Ascending aorta (tissue), 2 donors: ENCODE results near the gene FAM3C. TPM values are rescaled to one million over a fixed set of nuclear protein-coding genes. Genes with fewer than 3 reads are reported as not detected.
"Not testable (repeated sequence)": the region's sequence is repeated elsewhere in the genome, so short reads cannot be mapped to it uniquely, and the experiment has no call there.

Experiments
- DNase-seq, 2 donors: peaks; one replicate each; pipeline ENCODE4 v3.0.0-alpha.2; 2019; ENCODE audit warnings: low spot score in 2 of 2
- H3K27ac ChIP-seq, 2 donors: fragments of 200-600 bp; sonication (generic); one replicate each; pipeline ENCODE4 v1.5.1; 2016 to 2017; ENCODE audit warnings: mild to moderate bottlenecking in 1 of 2
- H3K27me3 ChIP-seq: fragments of 200-600 bp; sonication (generic); one replicate; pipeline ENCODE4 v1.5.1; 2017
- H3K36me3 ChIP-seq, 2 donors: fragments of 200-600 bp; sonication (generic); one replicate each; pipeline ENCODE4 v1.5.1; 2016
- H3K4me1 ChIP-seq, 2 donors: fragments of 200-600 bp; sonication (generic); one replicate each; pipeline ENCODE4 v1.5.1; 2016 to 2017; ENCODE audit warnings: mild to moderate bottlenecking in 1 of 2
- H3K4me3 ChIP-seq, 2 donors: fragments of 200-600 bp; sonication (generic); one replicate each; pipeline ENCODE4 v1.5.1; 2016 to 2017; ENCODE audit warnings: mild to moderate bottlenecking in 1 of 2
- H3K9me3 ChIP-seq, 2 donors: fragments of 200-600 bp; sonication (generic); one replicate each; pipeline ENCODE4 v1.5.1; 2016
- intact Hi-C: fragments of 100-400 bp; cut with DNase I; formaldehyde crosslinking; loops from one replicate; pipeline ENCODE4 v1.15.1; 2023
- total RNA-seq: library from RNA; depleted of rRNA; stranded (reverse); fragments of >200 nt; gene quantifications from one replicate; pipeline ENCODE4 v1.1.0, GENCODE V29; 2016
- TF ChIP-seq, protein P1 (sequence below), 3 experiments: fragments of 200-600 bp in 2 of 3; fragments of 450-650 bp in 1 of 3; sonication (generic) in 2 of 3; IDR thresholded peaks; one replicate each; pipeline ENCODE4 v1.5.1; 2016 to 2019; ENCODE audit warnings: antibody characterized with exemption in 3 of 3, mild to moderate bottlenecking in 1 of 3, moderate library complexity in 1 of 3

Gene FAM3C
- total RNA-seq, 1 donor from 2014 or later: 27.6 TPM

GRCh38 chr7:121322460-121322859 is 73.6 kb downstream of the FAM3C start:
- no peaks in the 10 kb centered on the region for H3K4me1 ChIP-seq
- no peak for DNase-seq
- TF ChIP-seq, protein P1, sequence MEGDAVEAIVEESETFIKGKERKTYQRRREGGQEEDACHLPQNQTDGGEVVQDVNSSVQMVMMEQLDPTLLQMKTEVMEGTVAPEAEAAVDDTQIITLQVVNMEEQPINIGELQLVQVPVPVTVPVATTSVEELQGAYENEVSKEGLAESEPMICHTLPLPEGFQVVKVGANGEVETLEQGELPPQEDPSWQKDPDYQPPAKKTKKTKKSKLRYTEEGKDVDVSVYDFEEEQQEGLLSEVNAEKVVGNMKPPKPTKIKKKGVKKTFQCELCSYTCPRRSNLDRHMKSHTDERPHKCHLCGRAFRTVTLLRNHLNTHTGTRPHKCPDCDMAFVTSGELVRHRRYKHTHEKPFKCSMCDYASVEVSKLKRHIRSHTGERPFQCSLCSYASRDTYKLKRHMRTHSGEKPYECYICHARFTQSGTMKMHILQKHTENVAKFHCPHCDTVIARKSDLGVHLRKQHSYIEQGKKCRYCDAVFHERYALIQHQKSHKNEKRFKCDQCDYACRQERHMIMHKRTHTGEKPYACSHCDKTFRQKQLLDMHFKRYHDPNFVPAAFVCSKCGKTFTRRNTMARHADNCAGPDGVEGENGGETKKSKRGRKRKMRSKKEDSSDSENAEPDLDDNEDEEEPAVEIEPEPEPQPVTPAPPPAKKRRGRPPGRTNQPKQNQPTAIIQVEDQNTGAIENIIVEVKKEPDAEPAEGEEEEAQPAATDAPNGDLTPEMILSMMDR (IDR thresholded peaks at IDR 0.05): no peak
- no peak overlapping the region for H3K27ac ChIP-seq
- no peaks in the 10 kb centered on the region for H3K36me3 ChIP-seq
- no peaks in the 10 kb centered on the region for H3K27me3 ChIP-seq
- intact Hi-C loops: no loop called here
- no peaks in the 10 kb centered on the region for H3K9me3 ChIP-seq
- H3K4me3 ChIP-seq: no peak overlapping the region

GRCh38 chr7:121315170-121315569 is 80.9 kb downstream of the FAM3C start:
- DNase-seq, H3K27ac ChIP-seq, intact Hi-C loops, H3K4me1 ChIP-seq, H3K4me3 ChIP-seq, H3K36me3 ChIP-seq, H3K27me3 ChIP-seq, H3K9me3 ChIP-seq: not testable (repeated sequence)

- TF ChIP-seq, protein P1 (IDR thresholded peaks at IDR 0.05): no peak
- intact Hi-C loops: no loop called here
Measured at GRCh38 chr7:121313793-121314676, 82.1 kb downstream of the FAM3C start.

DNA sequence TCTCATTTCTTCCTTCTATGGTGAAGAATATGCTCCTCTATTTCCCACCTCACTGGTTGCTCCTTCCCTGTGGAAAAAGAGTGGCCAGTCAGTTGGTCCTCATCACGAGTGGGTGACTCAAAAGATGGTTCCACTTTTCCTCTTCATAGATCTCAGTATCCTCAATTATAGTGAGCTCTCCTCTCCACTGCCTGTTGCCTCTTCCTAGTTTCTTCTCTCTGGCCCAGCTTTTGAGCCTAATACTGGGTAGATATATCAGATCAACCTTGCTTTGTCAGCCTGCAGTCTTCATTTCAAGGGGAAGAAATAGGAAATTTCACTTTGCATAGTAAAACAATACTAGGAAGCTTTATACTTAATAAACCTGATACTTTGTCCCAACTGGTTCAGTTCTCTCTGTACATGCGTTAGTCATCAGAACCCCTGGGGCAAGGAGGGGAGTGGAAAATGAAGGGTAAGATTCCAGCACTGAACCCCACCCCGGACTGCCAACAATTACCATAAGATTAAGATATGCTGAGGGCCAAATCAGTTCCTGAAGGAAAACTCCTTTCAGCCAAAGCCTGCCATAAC is 82.8 kb downstream of the FAM3C start:
- H3K27me3 ChIP-seq: no peaks in the 10 kb centered on the region
- H3K27ac ChIP-seq: no peak overlapping the region
- no peak for DNase-seq
- no peaks in the 10 kb centered on the region for H3K9me3 ChIP-seq
- H3K4me3 ChIP-seq: no peak overlapping the region
- H3K4me1 ChIP-seq: no peaks in the 10 kb centered on the region
- no peaks in the 10 kb centered on the region for H3K36me3 ChIP-seq
- intact Hi-C loops: no loop called here
- TF ChIP-seq, protein P1 (IDR thresholded peaks at IDR 0.05): no peak

More at GRCh38 chr7:121313793-121314676, 82.1 kb downstream of the FAM3C start:
- DNase-seq: no peak
- H3K27me3 ChIP-seq: no peaks in the 10 kb centered on the region
- no peaks in the 10 kb centered on the region for H3K36me3 ChIP-seq
- H3K9me3 ChIP-seq: no peaks in the 10 kb centered on the region
- H3K4me1 ChIP-seq: no peaks in the 10 kb centered on the region
- H3K4me3 ChIP-seq: no peak overlapping the region
- H3K27ac ChIP-seq: no peak overlapping the region

DNA sequence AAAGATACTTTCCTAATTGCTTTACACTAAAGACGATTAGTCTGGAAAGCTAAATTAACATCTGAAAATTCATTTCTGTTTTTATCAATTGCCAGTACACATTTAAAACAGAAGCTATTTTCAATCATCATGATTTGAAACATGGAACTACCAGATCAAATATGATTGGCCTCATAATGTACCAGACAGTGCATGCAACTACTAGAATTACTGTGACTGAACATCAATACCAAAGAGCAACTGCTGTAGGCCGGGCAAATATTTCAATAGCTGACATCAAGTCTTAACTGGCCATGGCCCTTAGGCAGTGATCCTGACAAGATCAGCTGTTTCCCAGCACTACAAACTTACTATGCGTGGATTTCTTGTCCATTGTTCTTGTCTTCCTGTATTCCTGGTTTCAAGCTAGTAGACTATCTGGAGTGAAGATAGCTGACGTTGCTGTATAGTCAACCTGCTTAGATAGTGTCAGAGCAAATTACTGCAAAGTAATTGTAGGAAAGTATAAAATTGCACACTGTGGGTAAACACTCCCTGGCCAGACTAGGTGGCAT is 89.0 kb downstream of the FAM3C start:
- Histone ChIP-seq H3K4me3 (no peak overlapping the region), H3K4me1 (no peaks in the 10 kb centered on the region), H3K27ac (no peak overlapping the region), H3K9me3 (no peaks in the 10 kb centered on the region), H3K36me3 (no peaks in the 10 kb centered on the region), H3K27me3 (no peaks in the 10 kb centered on the region)
- TF ChIP-seq, protein P1 (IDR thresholded peaks at IDR 0.05): no peak
- intact Hi-C loops: no loop called here
- DNase-seq: no peak

- intact Hi-C loops: no loop called here
- DNase-seq: no peak
- TF ChIP-seq, protein P1 (IDR thresholded peaks at IDR 0.05): no peak
- H3K36me3 ChIP-seq: no peaks in the 10 kb centered on the region
- no peak overlapping the region for H3K27ac ChIP-seq
- H3K9me3 ChIP-seq: no peaks in the 10 kb centered on the region
- H3K4me1 ChIP-seq: no peaks in the 10 kb centered on the region
- H3K27me3 ChIP-seq: no peaks in the 10 kb centered on the region
- H3K4me3 ChIP-seq: no peak overlapping the region
Measured at GRCh38 chr7:121306565-121306964, 89.5 kb downstream of the FAM3C start.
